ENCODE measurements around the gene SLC29A1.
"Not testable (repeated sequence)": the region's sequence is repeated elsewhere in the genome, so short reads cannot be mapped to it uniquely, and the experiment has no call there.

SLC29A1 gene

GRCh38 chr6:44186635-44187025 lies 36.8 kb upstream of the SLC29A1 start:
- no peak overlapping the region for H3K4me3 ChIP-seq (ENCODE audit: low read depth, low read length)
- no peak for DNase-seq (ENCODE audit: low read depth)
- TF ChIP-seq CTCF (IDR thresholded peaks at IDR 0.05; ENCODE audit: insufficient read depth, low read depth, low read length, missing control alignments), result no peak

- DNase-seq (ENCODE audit: low read depth), result no peak
- no peak for TF ChIP-seq CTCF (IDR thresholded peaks at IDR 0.05; ENCODE audit: insufficient read depth, low read depth, low read length, missing control alignments)
- no peak overlapping the region for H3K4me3 ChIP-seq (ENCODE audit: low read depth, low read length)
These were observed 34.6 kb upstream of the SLC29A1 start for GRCh38 chr6:44188819-44189218.

GRCh38 chr6:44189257-44189656 lies 34.1 kb upstream of the SLC29A1 start:
- no peak for DNase-seq (ENCODE audit: low read depth)
- H3K4me3 ChIP-seq (ENCODE audit: low read depth, low read length), result no peak overlapping the region
- TF ChIP-seq CTCF (IDR thresholded peaks at IDR 0.05; ENCODE audit: insufficient read depth, low read depth, low read length, missing control alignments), result no peak

- no peak for TF ChIP-seq CTCF (IDR thresholded peaks at IDR 0.05; ENCODE audit: insufficient read depth, low read depth, low read length, missing control alignments)
- no peak overlapping the region for H3K4me3 ChIP-seq (ENCODE audit: low read depth, low read length)
- peak; percentile 54 for DNase-seq (ENCODE audit: low read depth)
These were observed 32.7 kb upstream of the SLC29A1 start for GRCh38 chr6:44190715-44191114.

- no peak overlapping the region for H3K4me3 ChIP-seq (ENCODE audit: low read depth, low read length)
- DNase-seq (ENCODE audit: low read depth), result no peak
- TF ChIP-seq CTCF (IDR thresholded peaks at IDR 0.05; ENCODE audit: insufficient read depth, low read depth, low read length, missing control alignments), result no peak
These were observed 30.9 kb upstream of the SLC29A1 start for GRCh38 chr6:44192428-44193041.

- TF ChIP-seq CTCF (IDR thresholded peaks at IDR 0.05; ENCODE audit: insufficient read depth, low read depth, low read length, missing control alignments), result no peak
- no peak overlapping the region for H3K4me3 ChIP-seq (ENCODE audit: low read depth, low read length)
- DNase-seq (ENCODE audit: low read depth), result no peak
These were observed 30.0 kb upstream of the SLC29A1 start for GRCh38 chr6:44193307-44193910.

GRCh38 chr6:44194326-44194725 lies 29.1 kb upstream of the SLC29A1 start:
- TF ChIP-seq CTCF (IDR thresholded peaks at IDR 0.05; ENCODE audit: insufficient read depth, low read depth, low read length, missing control alignments), result no peak
- no peak for DNase-seq (ENCODE audit: low read depth)

GRCh38 chr6:44196351-44196750 lies 27.0 kb upstream of the SLC29A1 start:
- H3K4me3 ChIP-seq (ENCODE audit: low read depth, low read length); DNase-seq (ENCODE audit: low read depth): not testable (repeated sequence)

More at GRCh38 chr6:44194326-44194725, 29.1 kb upstream of the SLC29A1 start:
- no peak overlapping the region for H3K4me3 ChIP-seq (ENCODE audit: low read depth, low read length)
